ENCODE measurements around the gene ROPN1L.

Gene ROPN1L

DNA sequence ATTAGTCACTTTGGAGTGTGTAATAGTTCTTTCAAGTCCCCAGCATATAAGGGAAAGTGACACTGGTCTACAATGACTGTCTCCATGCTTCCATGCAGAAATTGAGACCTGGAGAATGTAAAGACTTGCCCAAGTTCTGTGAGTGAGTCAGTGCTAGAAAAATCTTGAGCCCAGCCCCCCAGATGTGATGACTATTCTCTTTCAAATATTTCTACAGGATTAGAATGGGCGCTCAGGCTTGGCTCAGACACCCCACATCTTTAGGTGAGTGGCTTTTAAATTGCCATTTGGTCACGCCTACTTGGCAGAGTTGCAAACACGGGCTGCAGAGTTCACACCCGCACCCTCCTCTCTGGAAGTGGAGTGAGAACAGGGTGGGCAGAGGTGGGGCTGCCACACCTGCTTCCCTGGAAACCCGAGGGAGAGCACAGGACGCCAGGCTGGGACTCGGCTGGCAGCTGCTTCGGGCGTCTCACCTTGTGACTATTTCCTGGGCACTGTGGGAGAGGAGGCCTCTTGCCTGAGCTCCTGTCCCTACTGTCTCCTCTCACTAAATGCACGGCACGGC lies 37.6 kb downstream of the ROPN1L start:
- no peak overlapping the region for H3K4me3 ChIP-seq (ENCODE audit: low read length)
- TF ChIP-seq, protein P1, sequence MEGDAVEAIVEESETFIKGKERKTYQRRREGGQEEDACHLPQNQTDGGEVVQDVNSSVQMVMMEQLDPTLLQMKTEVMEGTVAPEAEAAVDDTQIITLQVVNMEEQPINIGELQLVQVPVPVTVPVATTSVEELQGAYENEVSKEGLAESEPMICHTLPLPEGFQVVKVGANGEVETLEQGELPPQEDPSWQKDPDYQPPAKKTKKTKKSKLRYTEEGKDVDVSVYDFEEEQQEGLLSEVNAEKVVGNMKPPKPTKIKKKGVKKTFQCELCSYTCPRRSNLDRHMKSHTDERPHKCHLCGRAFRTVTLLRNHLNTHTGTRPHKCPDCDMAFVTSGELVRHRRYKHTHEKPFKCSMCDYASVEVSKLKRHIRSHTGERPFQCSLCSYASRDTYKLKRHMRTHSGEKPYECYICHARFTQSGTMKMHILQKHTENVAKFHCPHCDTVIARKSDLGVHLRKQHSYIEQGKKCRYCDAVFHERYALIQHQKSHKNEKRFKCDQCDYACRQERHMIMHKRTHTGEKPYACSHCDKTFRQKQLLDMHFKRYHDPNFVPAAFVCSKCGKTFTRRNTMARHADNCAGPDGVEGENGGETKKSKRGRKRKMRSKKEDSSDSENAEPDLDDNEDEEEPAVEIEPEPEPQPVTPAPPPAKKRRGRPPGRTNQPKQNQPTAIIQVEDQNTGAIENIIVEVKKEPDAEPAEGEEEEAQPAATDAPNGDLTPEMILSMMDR (conservative IDR thresholded peaks at IDR 0.05; ENCODE audit: low read depth, low read length): no peak
- DNase-seq (ENCODE audit: low read depth): peak; percentile 79

DNA sequence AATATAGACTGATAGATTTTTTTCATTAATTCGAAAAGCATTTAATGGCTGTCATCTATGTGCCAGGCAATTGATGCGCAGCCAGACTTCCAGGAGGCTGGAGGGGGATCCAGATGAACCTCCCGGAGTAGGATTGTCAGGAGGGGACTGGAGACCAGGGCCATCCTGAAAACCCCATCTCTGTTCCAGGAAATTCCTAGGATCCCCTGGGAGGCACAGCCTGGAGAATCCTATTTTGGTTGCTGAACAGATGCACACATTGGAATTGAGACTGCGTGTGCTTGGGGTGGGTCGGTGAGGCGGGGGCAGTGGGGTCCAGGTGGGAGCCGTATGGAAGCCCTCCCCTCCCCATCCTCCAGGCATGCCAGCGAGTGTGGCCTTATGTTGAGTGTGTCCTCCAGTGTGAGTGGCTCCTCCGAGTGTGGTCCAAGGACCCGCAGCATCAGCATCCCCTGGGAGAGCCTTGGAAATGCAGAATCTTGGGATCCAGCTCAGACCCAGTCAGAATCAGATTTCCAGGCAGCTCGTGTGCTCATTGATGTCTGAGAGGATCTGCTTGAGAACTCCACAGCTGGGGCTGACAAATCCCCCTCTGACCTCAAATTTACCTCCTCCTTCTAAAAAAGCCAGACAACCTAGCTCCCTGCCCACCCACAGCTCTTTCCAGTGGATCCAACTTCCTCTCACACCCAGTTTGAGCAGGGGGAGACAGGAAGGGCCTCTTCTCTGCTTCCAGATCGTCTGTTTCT lies 38.7 kb downstream of the ROPN1L start:
- no peak overlapping the region for H3K4me3 ChIP-seq (ENCODE audit: low read length)
- no peak for DNase-seq (ENCODE audit: low read depth)
- TF ChIP-seq, protein P1 (conservative IDR thresholded peaks at IDR 0.05; ENCODE audit: low read depth, low read length): no peak

DNA sequence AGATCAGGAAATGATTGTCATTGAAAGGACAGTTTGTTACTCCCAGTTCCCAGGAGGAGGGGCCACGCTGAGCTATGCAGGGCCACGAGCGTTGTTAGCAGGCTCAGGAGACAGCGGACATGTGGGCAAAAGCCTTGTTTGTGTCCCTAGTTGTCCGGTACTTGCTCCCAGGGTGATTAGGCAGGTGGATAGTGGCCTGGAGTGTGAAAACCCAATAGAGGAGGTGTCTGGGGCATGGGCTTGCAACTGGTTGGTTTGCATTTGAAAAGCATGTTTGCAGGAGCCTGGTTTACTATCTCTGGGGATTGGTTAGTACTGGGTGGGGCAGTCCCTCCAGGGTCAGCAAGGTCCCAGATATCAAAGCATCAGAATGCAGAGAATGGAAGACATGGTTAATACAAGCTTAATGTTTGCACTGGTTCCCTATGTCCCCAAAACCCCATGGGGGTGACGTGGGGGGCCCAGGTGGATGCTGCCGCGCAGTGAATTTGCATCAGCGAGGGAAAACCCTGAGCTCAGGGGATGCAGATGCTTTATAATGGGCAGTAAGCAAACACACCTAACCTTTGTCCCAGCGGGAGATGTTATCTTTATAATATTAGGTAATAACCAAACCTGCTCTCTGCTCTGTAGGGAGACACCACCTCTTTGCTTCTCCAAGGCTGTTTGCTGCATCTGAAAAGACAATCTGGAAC lies 39.7 kb downstream of the ROPN1L start:
- TF ChIP-seq, protein P1 (conservative IDR thresholded peaks at IDR 0.05; ENCODE audit: low read depth, low read length): no peak
- no peak overlapping the region for H3K4me3 ChIP-seq (ENCODE audit: low read length)
- no peak for DNase-seq (ENCODE audit: low read depth)

DNA sequence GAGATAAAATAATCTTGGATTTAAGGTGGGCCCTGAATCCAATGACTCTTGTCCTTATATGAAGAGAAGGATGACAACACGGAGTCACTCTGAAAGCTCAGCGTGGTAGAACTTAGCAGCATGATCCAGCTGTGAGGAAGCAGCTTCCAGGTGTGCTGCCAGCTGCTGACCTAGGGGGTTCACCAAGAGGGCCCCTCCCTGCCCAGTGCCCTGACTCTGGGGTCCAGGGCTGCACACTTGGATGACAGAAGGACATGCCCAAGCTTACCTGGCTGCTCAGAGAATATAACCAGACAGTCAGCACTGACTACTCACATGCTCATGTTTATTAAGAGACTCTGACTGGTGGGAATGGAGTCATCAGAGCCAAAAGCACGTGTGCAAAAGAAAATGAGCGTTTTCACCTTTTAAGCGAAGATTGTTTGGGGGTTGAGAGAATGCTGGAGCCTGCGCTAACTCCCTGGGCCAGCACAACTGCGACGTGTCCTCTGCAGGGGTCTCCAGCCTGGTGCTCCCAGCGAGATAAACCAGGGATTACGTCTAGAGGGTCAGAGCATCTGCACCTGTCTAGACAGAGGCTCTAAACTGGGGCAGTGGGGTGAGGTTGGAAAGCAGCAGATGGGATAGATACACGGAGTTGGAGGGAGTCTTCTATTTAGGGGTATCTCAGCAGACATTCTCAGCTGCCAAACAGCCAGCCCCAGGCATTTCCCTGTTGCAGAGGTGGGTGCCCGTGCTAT lies 41.3 kb downstream of the ROPN1L start:
- no peak overlapping the region for H3K4me3 ChIP-seq (ENCODE audit: low read length)
- DNase-seq (ENCODE audit: low read depth): no peak
- TF ChIP-seq, protein P1 (conservative IDR thresholded peaks at IDR 0.05; ENCODE audit: low read depth, low read length): no peak

DNA sequence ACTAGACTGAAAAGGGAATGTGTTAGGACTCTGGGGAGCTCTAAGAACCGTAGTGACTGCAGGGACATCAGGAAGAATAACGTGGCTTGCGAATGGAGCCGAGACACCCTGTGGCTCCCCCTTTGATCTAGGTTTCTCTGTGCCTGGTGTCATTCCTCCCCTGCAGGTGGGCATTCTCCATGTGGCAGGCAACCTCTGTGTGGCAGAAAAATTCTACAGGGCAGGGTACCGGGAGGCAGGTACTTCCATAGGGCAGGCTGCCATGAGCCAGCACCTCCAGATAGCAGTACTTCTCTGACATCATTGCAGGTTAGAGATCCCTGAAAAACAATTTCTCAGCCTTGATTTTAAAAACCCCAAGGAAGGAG lies 43.1 kb downstream of the ROPN1L start:
- TF ChIP-seq, protein P1 (conservative IDR thresholded peaks at IDR 0.05; ENCODE audit: low read depth, low read length): no peak
- H3K4me3 ChIP-seq (ENCODE audit: low read length): no peak overlapping the region
- DNase-seq (ENCODE audit: low read depth): no peak

DNA sequence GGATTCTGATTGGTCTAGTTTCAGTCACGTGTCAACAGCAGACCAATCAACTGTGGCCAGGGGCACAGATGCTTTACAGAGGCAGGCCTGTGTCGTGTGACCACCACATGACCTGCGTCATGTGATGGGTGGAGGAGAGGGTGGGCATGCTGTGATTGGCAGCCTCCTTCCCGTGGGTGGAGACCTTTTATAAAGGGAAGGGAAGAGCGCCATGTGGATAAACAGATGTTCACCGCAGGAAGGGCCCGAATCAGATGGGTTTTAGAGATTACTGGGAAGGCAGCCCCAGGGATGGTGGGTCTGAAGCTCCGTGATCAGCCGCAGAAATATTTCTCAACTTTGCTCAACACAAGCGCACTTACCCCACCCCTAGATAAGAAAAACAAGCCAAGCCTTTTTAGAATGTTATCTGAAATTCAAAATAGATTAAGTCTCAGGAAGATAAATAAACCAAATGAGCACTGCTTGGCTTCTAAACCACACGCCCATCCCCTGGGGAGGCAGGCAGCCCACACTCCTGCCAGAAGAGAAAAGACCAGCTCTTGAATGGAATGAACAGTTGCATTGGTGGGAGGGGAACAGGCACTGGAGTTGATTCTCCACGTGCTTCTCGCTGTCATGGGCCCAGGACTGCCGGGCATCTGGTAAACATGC lies 43.6 kb downstream of the ROPN1L start:
- TF ChIP-seq, protein P1 (conservative IDR thresholded peaks at IDR 0.05; ENCODE audit: low read depth, low read length): no peak
- no peak for DNase-seq (ENCODE audit: low read depth)

More for the DNA sequence above, 43.6 kb downstream of the ROPN1L start:
- H3K4me3 ChIP-seq (ENCODE audit: low read length): no peak overlapping the region
